Measurements from ENCODE around the gene QSOX1.

The QSOX1 gene

GRCh38 chr1:180186831-180187230 lies 32.2 kb downstream of the QSOX1 start:
- no peak overlapping the region for H3K4me3 ChIP-seq
- TF ChIP-seq EZH2 (IDR thresholded peaks at IDR 0.05) (no peak), FOXP2 (optimal IDR thresholded peaks at IDR 0.05; ENCODE audit: control extremely low read depth, extremely low read length, insufficient read depth) (no peak), POLR2AphosphoS5 (IDR thresholded peaks at IDR 0.05; ENCODE audit: borderline replicate concordance, low read depth, low read length) (no peak)
- DNase-seq (ENCODE audit: low read depth, low spot score), result no peak
- H3K9me3 ChIP-seq (ENCODE audit: low read depth, low read length), result no peaks in the 10 kb centered on the region
- H3K36me3 ChIP-seq (ENCODE audit: insufficient read depth, low read length), result no peaks in the 10 kb centered on the region
- H3K27ac ChIP-seq, result no peak overlapping the region
- H3K9ac ChIP-seq (ENCODE audit: insufficient read length), result no peak overlapping the region

GRCh38 chr1:180187626-180188025 lies 33.0 kb downstream of the QSOX1 start:
- Histone ChIP-seq H3K36me3 (ENCODE audit: insufficient read depth, low read length) (no peaks in the 10 kb centered on the region), H3K4me3 (no peak overlapping the region), H3K9ac (ENCODE audit: insufficient read length) (no peak overlapping the region), H3K9me3 (ENCODE audit: low read depth, low read length) (no peaks in the 10 kb centered on the region), H3K27ac (no peak overlapping the region)
- no peak for DNase-seq (ENCODE audit: low read depth, low spot score)
- TF ChIP-seq POLR2AphosphoS5 (IDR thresholded peaks at IDR 0.05; ENCODE audit: borderline replicate concordance, low read depth, low read length) (no peak), EZH2 (IDR thresholded peaks at IDR 0.05) (no peak)

- DNase-seq (ENCODE audit: low read depth, low spot score), result no peak
- no peaks in the 10 kb centered on the region for H3K9me3 ChIP-seq (ENCODE audit: low read depth, low read length)
Observed at GRCh38 chr1:180188091-180188506, 33.4 kb downstream of the QSOX1 start.

GRCh38 chr1:180188684-180189175 lies 34.1 kb downstream of the QSOX1 start:
- H3K27ac ChIP-seq, result no peak overlapping the region
- H3K36me3 ChIP-seq (ENCODE audit: insufficient read depth, low read length), result no peaks in the 10 kb centered on the region
- no peak overlapping the region for H3K9ac ChIP-seq (ENCODE audit: insufficient read length)
- H3K9me3 ChIP-seq (ENCODE audit: low read depth, low read length), result no peaks in the 10 kb centered on the region
- TF ChIP-seq FOXP2 (optimal IDR thresholded peaks at IDR 0.05; ENCODE audit: control extremely low read depth, extremely low read length, insufficient read depth) (no peak), POLR2AphosphoS5 (IDR thresholded peaks at IDR 0.05; ENCODE audit: borderline replicate concordance, low read depth, low read length) (no peak), EZH2 (IDR thresholded peaks at IDR 0.05) (no peak)
- no peak for DNase-seq (ENCODE audit: low read depth, low spot score)
- no peak overlapping the region for H3K4me3 ChIP-seq

More at GRCh38 chr1:180188091-180188506, 33.4 kb downstream of the QSOX1 start:
- H3K4me3 ChIP-seq, result no peak overlapping the region
- TF ChIP-seq POLR2AphosphoS5 (IDR thresholded peaks at IDR 0.05; ENCODE audit: borderline replicate concordance, low read depth, low read length), result no peak
- no peak for TF ChIP-seq FOXP2 (optimal IDR thresholded peaks at IDR 0.05; ENCODE audit: control extremely low read depth, extremely low read length, insufficient read depth)
- TF ChIP-seq EZH2 (IDR thresholded peaks at IDR 0.05), result no peak
- H3K9ac ChIP-seq (ENCODE audit: insufficient read length), result no peak overlapping the region
- no peaks in the 10 kb centered on the region for H3K36me3 ChIP-seq (ENCODE audit: insufficient read depth, low read length)
- H3K27ac ChIP-seq, result no peak overlapping the region

- DNase-seq (ENCODE audit: low read depth, low spot score), result no peak
- no peak overlapping the region for H3K9ac ChIP-seq (ENCODE audit: insufficient read length)
- H3K27ac ChIP-seq, result no peak overlapping the region
- no peaks in the 10 kb centered on the region for H3K9me3 ChIP-seq (ENCODE audit: low read depth, low read length)
- no peaks in the 10 kb centered on the region for H3K36me3 ChIP-seq (ENCODE audit: insufficient read depth, low read length)
- TF ChIP-seq POLR2AphosphoS5 (IDR thresholded peaks at IDR 0.05; ENCODE audit: borderline replicate concordance, low read depth, low read length), result no peak
- no peak for TF ChIP-seq FOXP2 (optimal IDR thresholded peaks at IDR 0.05; ENCODE audit: control extremely low read depth, extremely low read length, insufficient read depth)
- TF ChIP-seq EZH2 (IDR thresholded peaks at IDR 0.05), result no peak
- no peak overlapping the region for H3K4me3 ChIP-seq
Observed at GRCh38 chr1:180190091-180190490, 35.4 kb downstream of the QSOX1 start.

- no peak overlapping the region for H3K27ac ChIP-seq
- H3K36me3 ChIP-seq (ENCODE audit: insufficient read depth, low read length), result no peaks in the 10 kb centered on the region
- TF ChIP-seq POLR2AphosphoS5 (IDR thresholded peaks at IDR 0.05; ENCODE audit: borderline replicate concordance, low read depth, low read length) (no peak), FOXP2 (optimal IDR thresholded peaks at IDR 0.05; ENCODE audit: control extremely low read depth, extremely low read length, insufficient read depth) (no peak), EZH2 (IDR thresholded peaks at IDR 0.05) (no peak)
- no peak overlapping the region for H3K9ac ChIP-seq (ENCODE audit: insufficient read length)
- no peaks in the 10 kb centered on the region for H3K9me3 ChIP-seq (ENCODE audit: low read depth, low read length)
- no peak for DNase-seq (ENCODE audit: low read depth, low spot score)
- no peak overlapping the region for H3K4me3 ChIP-seq
Observed at GRCh38 chr1:180192172-180192571, 37.5 kb downstream of the QSOX1 start.

- Histone ChIP-seq H3K4me3 (no peak overlapping the region), H3K36me3 (ENCODE audit: insufficient read depth, low read length) (no peaks in the 10 kb centered on the region), H3K27ac (no peak overlapping the region), H3K9me3 (ENCODE audit: low read depth, low read length) (no peaks in the 10 kb centered on the region), H3K9ac (ENCODE audit: insufficient read length) (no peak overlapping the region)
- DNase-seq (ENCODE audit: low read depth, low spot score), result no peak
- TF ChIP-seq EZH2 (IDR thresholded peaks at IDR 0.05), result no peak
- no peak for TF ChIP-seq POLR2AphosphoS5 (IDR thresholded peaks at IDR 0.05; ENCODE audit: borderline replicate concordance, low read depth, low read length)
- no peak for TF ChIP-seq FOXP2 (optimal IDR thresholded peaks at IDR 0.05; ENCODE audit: control extremely low read depth, extremely low read length, insufficient read depth)
Observed at GRCh38 chr1:180193141-180194047, 38.7 kb downstream of the QSOX1 start.

- Histone ChIP-seq H3K4me3 (no peak overlapping the region), H3K9ac (ENCODE audit: insufficient read length) (no peak overlapping the region), H3K27ac (no peak overlapping the region), H3K9me3 (ENCODE audit: low read depth, low read length) (no peaks in the 10 kb centered on the region), H3K36me3 (ENCODE audit: insufficient read depth, low read length) (no peaks in the 10 kb centered on the region)
- TF ChIP-seq EZH2 (IDR thresholded peaks at IDR 0.05) (no peak), FOXP2 (optimal IDR thresholded peaks at IDR 0.05; ENCODE audit: control extremely low read depth, extremely low read length, insufficient read depth) (no peak), POLR2AphosphoS5 (IDR thresholded peaks at IDR 0.05; ENCODE audit: borderline replicate concordance, low read depth, low read length) (no peak)
- DNase-seq (ENCODE audit: low read depth, low spot score), result no peak
Observed at GRCh38 chr1:180194048-180194425, 39.4 kb downstream of the QSOX1 start.

Measured in SK-N-MC (cell line).